Neural crest cell (in vitro differentiated cells): Measurements from ENCODE around the gene TTLL10. TPM values are rescaled to one million over a fixed set of nuclear protein-coding genes. Genes with fewer than 3 reads are reported as not detected.

Experiments used
- DNase-seq: peaks from one replicate; pipeline ENCODE4 v3.0.0; 2021; ENCODE audit warnings: low read depth, mixed read lengths, low spot score
- H3K27ac Mint-ChIP-seq: one replicate; pipeline ENCODE4 v1.8.0; 2021; ENCODE audit warnings: mild to moderate bottlenecking, mixed read lengths; ENCODE audit not compliant: unreplicated experiment
- H3K27me3 Mint-ChIP-seq: 2 replicates; pipeline ENCODE4 v1.8.0; 2021; ENCODE audit warnings: low read depth, mild to moderate bottlenecking, mixed read lengths
- H3K36me3 Mint-ChIP-seq: 2 replicates; pipeline ENCODE4 v1.8.0; 2021; ENCODE audit warnings: low read depth, mild to moderate bottlenecking, mixed read lengths
- H3K4me1 Mint-ChIP-seq: 2 replicates; pipeline ENCODE4 v1.8.0; 2021; ENCODE audit warnings: mixed read lengths
- H3K4me3 Mint-ChIP-seq: one replicate; pipeline ENCODE4 v1.8.0; 2021; ENCODE audit warnings: mild to moderate bottlenecking, mixed read lengths
- H3K9me3 Mint-ChIP-seq: 2 replicates; pipeline ENCODE4 v1.8.0; 2021; ENCODE audit warnings: mixed read lengths
- CTCF ChIP-seq: fragments of 200-600 bp; sonication (generic); conservative IDR thresholded peaks from 2 replicates; pipeline ENCODE4 v1.5.0; 2021; ENCODE audit warnings: antibody characterized with exemption, mild to moderate bottlenecking
- total RNA-seq: library from RNA; stranded (reverse); gene quantifications from 2 replicates; pipeline ENCODE4 v1.2.1, GENCODE V29; 2021

The TTLL10 gene
- total RNA-seq, 1 donor from 2014 or later = not detected

DNA sequence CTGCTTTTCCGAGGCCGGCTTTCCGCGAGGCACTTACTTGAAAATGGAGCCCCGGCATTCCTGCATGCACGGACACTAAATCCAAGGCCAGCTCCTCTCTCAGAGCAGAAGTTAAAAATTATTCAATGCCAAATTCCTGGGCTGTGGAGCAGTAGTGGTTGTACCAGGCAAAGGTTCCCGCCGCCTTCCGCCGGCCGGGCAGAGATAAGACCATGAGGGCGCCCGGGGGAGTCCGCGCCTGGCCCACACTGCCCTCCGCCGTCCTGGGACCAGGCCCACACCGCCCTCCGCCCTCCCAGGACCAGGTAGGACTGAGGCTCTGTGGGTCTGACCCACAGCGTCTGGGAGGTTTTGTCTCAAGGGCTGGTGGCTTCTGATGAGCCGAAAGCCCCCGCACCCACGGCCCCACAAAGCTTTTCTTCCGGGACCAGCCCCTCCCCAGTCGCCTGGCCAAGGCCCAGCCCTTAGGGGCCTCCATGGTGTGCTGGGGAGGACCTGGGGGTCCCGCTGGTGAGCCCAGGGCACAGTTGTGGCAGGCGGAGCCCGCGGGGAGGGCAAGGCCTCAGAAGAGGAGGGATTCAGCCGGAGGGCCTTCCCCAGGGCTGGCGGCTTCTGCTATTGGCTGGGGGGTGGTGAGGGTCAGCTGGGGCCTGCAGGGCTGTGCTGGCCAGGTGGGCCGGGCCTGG lies 45.1 kb upstream of the TTLL10 start:
- no peak overlapping the region for H3K4me3 Mint-ChIP-seq

GRCh38 chr1:1129381-1129821 lies 44.3 kb upstream of the TTLL10 start:
- Mint-ChIP-seq H3K36me3 (no peaks in the 10 kb centered on the region), H3K27ac (no peak overlapping the region), H3K27me3 (no peaks in the 10 kb centered on the region), H3K4me1 (no peaks in the 10 kb centered on the region), H3K9me3 (no peaks in the 10 kb centered on the region), H3K4me3 (no peak overlapping the region)
- no peak for DNase-seq
- TF ChIP-seq CTCF = no peak

More for the DNA sequence above, 45.1 kb upstream of the TTLL10 start:
- Mint-ChIP-seq H3K9me3 (no peaks in the 10 kb centered on the region), H3K4me1 (peaks cover 7% of the 10 kb centered on the region), H3K36me3 (peaks cover 3% of the 10 kb centered on the region), H3K27ac (no peak overlapping the region), H3K27me3 (peaks cover 6% of the 10 kb centered on the region)
- TF ChIP-seq CTCF = no peak
- DNase-seq = no peak

GRCh38 chr1:1130206-1131120 lies 43.2 kb upstream of the TTLL10 start:
- Mint-ChIP-seq H3K9me3 (no peaks in the 10 kb centered on the region), H3K36me3 (no peaks in the 10 kb centered on the region), H3K27me3 (peaks cover 3% of the 10 kb centered on the region), H3K27ac (no peak overlapping the region), H3K4me1 (peaks cover 3% of the 10 kb centered on the region), H3K4me3 (no peak overlapping the region)
- no peak for DNase-seq
- no peak for TF ChIP-seq CTCF

- TF ChIP-seq CTCF = no peak
- peaks cover 3% of the 10 kb centered on the region for H3K27me3 Mint-ChIP-seq
- no peaks in the 10 kb centered on the region for H3K36me3 Mint-ChIP-seq
- no peak overlapping the region for H3K4me3 Mint-ChIP-seq
- H3K9me3 Mint-ChIP-seq = no peaks in the 10 kb centered on the region
- no peak overlapping the region for H3K27ac Mint-ChIP-seq
- DNase-seq = no peak
- H3K4me1 Mint-ChIP-seq = peaks cover 3% of the 10 kb centered on the region
These were observed 41.4 kb upstream of the TTLL10 start for GRCh38 chr1:1132042-1132950.
